ENCODE measurements around the gene IRX6.

GRCh38 chr16:55322327-55322726 is 1.7 kb upstream of the IRX6 start:
- TF ChIP-seq CTCF (IDR thresholded peaks at IDR 0.05) (no peak), POLR2A (IDR thresholded peaks at IDR 0.05) (no peak), EP300 (IDR thresholded peaks at IDR 0.05) (no peak), POLR2AphosphoS5 (IDR thresholded peaks at IDR 0.05) (no peak)
